Activated CD8-positive, alpha-beta T cell treated with anti-CD3 and anti-CD28 coated beads, Interleukin-2, amount 10 ng/mL, durations not matched to agents 7 days and 5 days (primary cell): ENCODE data around the gene CCDC122. TPM values are rescaled to one million over a fixed set of nuclear protein-coding genes. Genes with fewer than 3 reads are reported as not detected.

Source experiments
- ATAC-seq: fragments of 150-1000 bp; cut with Tn5 transposase; one replicate; pipeline ENCODE4 v1.10.0; 2021; ENCODE audit warnings: moderate library complexity
- CTCF ChIA-PET: fragments of 350-600 bp; sonication (Branson Sonifier 250); formaldehyde crosslinking; loops from one replicate; lab custom pipeline; 2021; ENCODE audit warnings: antibody characterized with exemption; lab: Charles Lee
- POLR2A ChIA-PET: fragments of 350-600 bp; sonication (Branson Sonifier 250); formaldehyde crosslinking; loops from one replicate; lab custom pipeline; 2021; ENCODE audit warnings: antibody characterized with exemption; lab: Charles Lee
- DNase-seq: peaks from one replicate; pipeline ENCODE4 v3.0.0-alpha.2; 2020
- H3K27ac Mint-ChIP-seq: one replicate; pipeline ENCODE4 v1.8.0; 2021; ENCODE audit warnings: mild to moderate bottlenecking, mixed read lengths
- H3K27me3 Mint-ChIP-seq: one replicate; pipeline ENCODE4 v1.8.0; 2021; ENCODE audit warnings: low read depth, mixed read lengths
- H3K36me3 Mint-ChIP-seq: one replicate; pipeline ENCODE4 v1.8.0; 2021; ENCODE audit warnings: low read depth, mixed read lengths
- H3K4me1 Mint-ChIP-seq: one replicate; pipeline ENCODE4 v1.8.0; 2021; ENCODE audit warnings: low read depth, mixed read lengths
- H3K4me3 Mint-ChIP-seq: one replicate; pipeline ENCODE4 v1.8.0; 2021; ENCODE audit warnings: mild to moderate bottlenecking, mixed read lengths
- H3K9me3 Mint-ChIP-seq: one replicate; pipeline ENCODE4 v1.8.0; 2022; ENCODE audit warnings: mixed read lengths; ENCODE audit not compliant: insufficient read depth
- total RNA-seq, 2 experiments: library from RNA; stranded (reverse); gene quantifications; one replicate each; pipeline ENCODE4 v1.2.3, GENCODE V29; 2021

Gene CCDC122
- total RNA-seq: 1 to 10 TPM in 1 of 2 experiments, under 1 TPM in 1; 0.68 to 1.3 TPM

DNA sequence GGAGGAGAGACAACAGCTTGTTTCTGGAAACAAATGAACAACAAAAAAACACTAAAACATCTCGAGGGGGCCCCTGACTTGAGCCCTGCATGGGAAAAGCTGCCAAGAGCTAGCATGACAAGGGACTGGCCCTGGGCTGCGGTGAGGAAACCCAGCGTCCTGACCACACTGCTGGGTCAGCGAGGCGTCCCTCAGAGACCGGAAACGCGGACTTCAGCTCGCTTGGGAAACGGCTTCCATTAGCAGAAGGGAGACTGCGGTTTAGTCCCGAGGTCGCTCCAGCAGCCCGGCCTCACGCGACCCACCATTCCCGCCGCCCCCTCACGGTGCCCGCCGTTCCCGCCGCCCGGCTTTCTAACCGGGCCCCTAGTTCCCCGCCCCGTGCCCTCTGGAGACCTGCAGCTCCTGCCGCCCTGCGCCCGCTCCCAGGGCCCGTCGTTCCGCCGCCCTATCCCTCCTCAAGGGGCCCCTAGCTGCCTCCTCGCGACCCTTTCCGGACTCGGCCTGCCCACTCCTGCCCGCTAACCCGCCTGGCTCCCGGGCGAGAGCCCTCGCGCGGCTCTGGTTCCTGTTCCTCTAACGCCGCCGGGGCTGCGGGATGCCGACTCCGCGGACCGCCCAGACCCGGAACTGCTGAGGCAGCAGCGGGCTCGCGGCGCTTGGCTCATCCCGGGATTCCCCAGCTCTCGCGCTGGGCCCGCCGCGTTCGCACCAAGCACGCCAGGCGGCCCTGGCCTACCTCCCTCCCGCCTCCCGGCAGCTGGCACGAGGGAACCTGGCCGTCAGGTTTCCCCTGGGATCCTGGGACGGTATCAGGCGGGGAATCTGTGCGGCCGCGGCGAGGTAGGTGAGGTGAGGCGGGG, at the start of gene CCDC122:
TSS of gene CCDC122 (minus strand) at position 849 of the 863 bp plus-strand sequence. CDS start 10,364 bp downstream, outside the sequence.
- peaks cover 17% of the 10 kb centered on the region for H3K4me1 Mint-ChIP-seq
- CTCF ChIA-PET: interaction anchor here (1.4 kb wide), 1 partner anchor 12 kb away, joined by 4 read pairs; no protein-coding TSS in a partner anchor
- no peaks in the 10 kb centered on the region for H3K36me3 Mint-ChIP-seq
- H3K9me3 Mint-ChIP-seq: no peaks in the 10 kb centered on the region
- peak within 1 kb of the TSS; percentile 80 for H3K27ac Mint-ChIP-seq
- POLR2A ChIA-PET: interaction anchor here (1.3 kb wide), 1 partner anchor 887 kb away, joined by 5 read pairs; the partner anchor contains the start of gene EPSTI1
- DNase-seq (peak; percentile 73), ATAC-seq (peak; percentile 89)
- peaks cover 18% of the 10 kb centered on the region for H3K27me3 Mint-ChIP-seq
- H3K4me3 Mint-ChIP-seq: peak within 1 kb of the TSS; percentile 80

DNA sequence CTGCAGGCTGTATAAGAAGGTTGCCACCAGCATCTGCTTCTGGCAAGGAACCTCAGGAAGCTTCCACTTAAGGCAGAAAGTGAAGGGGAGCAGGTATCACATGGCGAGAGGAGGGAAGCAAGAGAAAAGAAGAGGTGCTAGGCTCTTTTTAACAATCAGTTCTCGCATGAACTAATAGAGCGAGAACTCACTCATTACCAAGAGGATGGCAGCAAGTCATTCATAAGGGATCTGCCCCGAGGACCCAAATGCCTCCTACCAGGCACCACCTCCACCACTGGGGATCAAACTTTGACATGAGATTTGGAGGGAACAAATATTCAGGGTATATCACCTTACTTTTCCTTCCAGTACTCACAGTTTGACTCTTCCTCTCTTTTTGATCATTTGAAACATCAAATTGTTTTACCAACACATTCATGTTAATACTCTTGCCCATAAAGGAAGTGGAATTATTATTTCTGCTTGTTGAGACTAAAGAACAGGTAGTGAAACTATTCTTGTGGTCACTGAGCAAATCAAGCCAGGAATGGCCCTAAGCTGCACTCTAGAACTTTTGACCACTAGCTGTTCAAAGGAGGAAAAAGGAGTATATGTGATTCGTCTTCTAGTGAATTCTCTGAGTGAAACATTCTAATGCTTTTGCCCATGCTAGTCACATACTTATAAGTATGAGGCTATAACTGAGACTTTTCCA, 45.2 kb upstream of the CCDC122 start:
- ATAC-seq (no peak), DNase-seq (no peak)
- ChIA-PET CTCF (interaction anchor here (2.4 kb wide), 1 partner anchor 16 kb away, joined by 7 read pairs; no protein-coding TSS in a partner anchor), POLR2A (interaction anchor here (0.6 kb wide), 1 partner anchor 627 kb away, joined by 4 read pairs; no protein-coding TSS in a partner anchor)
- H3K27me3 Mint-ChIP-seq: peaks cover 10% of the 10 kb centered on the region
- H3K9me3 Mint-ChIP-seq: no peaks in the 10 kb centered on the region
- no peak overlapping the region for H3K27ac Mint-ChIP-seq
- H3K4me3 Mint-ChIP-seq: no peak overlapping the region
- H3K4me1 Mint-ChIP-seq: no peaks in the 10 kb centered on the region
- no peaks in the 10 kb centered on the region for H3K36me3 Mint-ChIP-seq

DNA sequence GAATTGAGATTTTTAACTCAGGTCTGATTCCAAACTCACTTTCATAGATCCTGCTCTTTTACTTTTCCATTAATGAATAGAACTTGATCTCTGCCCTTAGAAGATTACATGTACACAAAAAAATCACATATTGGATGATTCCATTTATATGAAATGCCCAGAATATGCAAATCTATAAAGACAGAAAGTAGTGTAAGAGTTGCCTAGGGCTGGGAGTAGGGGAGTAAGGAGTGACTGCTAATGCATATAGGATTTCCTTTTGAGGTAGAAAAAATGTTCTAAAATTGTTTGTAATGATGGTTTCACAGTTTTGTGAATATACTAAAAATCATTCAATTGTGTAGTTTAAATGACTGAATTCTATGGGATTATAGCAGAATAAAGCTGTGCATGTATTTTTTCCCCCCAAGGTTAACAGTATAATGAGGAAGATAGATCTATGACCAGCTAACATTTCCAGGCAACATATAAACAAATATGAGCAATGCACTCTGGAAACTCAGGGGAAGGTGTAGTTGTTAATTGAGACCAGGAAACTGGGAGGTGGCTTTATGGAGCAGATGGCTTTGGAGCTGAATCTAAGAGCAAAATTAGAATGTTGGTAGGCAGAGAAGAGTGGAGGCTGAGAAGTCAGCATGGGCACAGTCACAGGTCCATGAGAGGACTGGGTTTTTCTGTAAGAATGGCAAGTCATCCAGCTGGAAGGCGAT, 41.6 kb upstream of the CCDC122 start:
- CTCF ChIA-PET: interaction anchor here (1.3 to 1.9 kb wide), 2 partner anchors 13 to 15 kb away, joined by 5 to 6 read pairs; no protein-coding TSS in a partner anchor
- ATAC-seq (no peak), DNase-seq (no peak)
- POLR2A ChIA-PET: no interaction called here
- H3K36me3 Mint-ChIP-seq: no peaks in the 10 kb centered on the region
- H3K9me3 Mint-ChIP-seq: no peaks in the 10 kb centered on the region
- H3K4me3 Mint-ChIP-seq: no peak overlapping the region
- no peaks in the 10 kb centered on the region for H3K4me1 Mint-ChIP-seq
- H3K27ac Mint-ChIP-seq: no peak overlapping the region
- peaks cover 21% of the 10 kb centered on the region for H3K27me3 Mint-ChIP-seq

DNA sequence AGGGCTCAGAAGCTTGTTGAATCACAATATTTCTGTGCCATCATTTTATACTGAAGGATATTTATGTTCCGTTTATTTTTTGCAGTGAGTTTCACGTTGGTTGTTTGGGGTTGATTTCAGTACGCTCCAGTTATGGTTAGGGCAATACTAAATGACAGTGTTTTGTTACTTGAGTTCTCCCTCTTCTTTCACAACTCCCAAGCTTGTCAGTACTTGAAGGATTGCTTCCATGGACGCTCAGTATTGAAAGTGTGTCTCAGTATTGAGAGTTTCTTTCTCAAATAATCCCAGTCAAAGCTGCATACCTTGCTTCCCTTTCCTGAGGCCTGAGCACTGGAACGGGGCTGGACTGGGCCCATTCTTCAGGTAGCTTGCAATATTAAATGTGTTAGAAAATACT, 39.1 kb upstream of the CCDC122 start:
- Mint-ChIP-seq H3K27me3 (peaks cover 21% of the 10 kb centered on the region), H3K4me3 (no peak overlapping the region), H3K27ac (no peak overlapping the region), H3K4me1 (no peaks in the 10 kb centered on the region), H3K9me3 (no peaks in the 10 kb centered on the region), H3K36me3 (no peaks in the 10 kb centered on the region)
- ChIA-PET POLR2A (no interaction called here), CTCF (interaction anchor here (1.3 to 1.4 kb wide), 2 partner anchors 10 to 564 kb away, joined by 3 to 5 read pairs; no protein-coding TSS in a partner anchor)
- DNase-seq (no peak), ATAC-seq (no peak)

DNA sequence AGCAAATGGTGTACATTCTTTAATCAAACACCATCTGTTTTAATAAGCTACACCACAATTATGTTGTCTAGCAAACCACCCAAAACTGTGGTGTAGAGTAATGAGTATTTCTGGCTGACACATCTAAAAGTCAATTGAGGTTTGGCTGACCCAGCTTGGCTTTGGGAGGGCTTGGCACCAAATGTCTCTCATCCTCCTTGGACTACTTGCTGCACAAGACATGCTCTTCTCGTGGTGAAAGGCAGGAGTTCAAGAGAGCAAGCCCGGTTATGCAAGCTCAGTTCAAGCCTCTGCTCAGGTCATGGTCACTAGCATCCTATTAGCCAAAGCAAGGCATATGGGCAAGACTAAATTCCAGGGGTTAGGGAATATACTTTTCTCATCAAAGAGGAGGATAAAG, 37.3 kb upstream of the CCDC122 start:
- ChIA-PET CTCF (no interaction called here), POLR2A (no interaction called here)
- H3K9me3 Mint-ChIP-seq: no peaks in the 10 kb centered on the region
- ATAC-seq: no peak
- H3K27ac Mint-ChIP-seq: no peak overlapping the region
- DNase-seq: no peak
- no peaks in the 10 kb centered on the region for H3K4me1 Mint-ChIP-seq
- H3K4me3 Mint-ChIP-seq: no peak overlapping the region
- H3K36me3 Mint-ChIP-seq: no peaks in the 10 kb centered on the region
- peaks cover 31% of the 10 kb centered on the region for H3K27me3 Mint-ChIP-seq

DNA sequence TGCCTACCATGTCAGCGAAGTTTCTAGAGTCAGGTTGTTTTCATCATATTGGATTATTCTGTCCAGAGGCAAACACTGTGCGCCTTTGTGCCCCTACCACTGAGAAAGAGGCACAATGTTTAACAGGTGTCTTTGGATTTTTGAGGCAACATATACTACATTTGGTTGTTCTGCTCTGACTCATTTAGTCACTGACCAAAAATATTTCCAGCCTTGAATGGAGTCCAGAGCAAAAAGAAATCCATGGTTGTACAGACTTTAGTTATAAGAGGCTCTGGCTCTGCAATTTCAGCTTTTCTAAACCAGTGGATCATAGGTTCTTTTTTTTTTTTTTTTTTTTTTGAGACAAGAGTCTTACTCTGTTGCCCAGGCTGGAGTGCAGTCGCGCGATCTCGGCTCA, 35.9 kb upstream of the CCDC122 start:
- Mint-ChIP-seq H3K9me3 (no peaks in the 10 kb centered on the region), H3K4me3 (no peak overlapping the region), H3K4me1 (no peaks in the 10 kb centered on the region), H3K27me3 (peaks cover 23% of the 10 kb centered on the region), H3K36me3 (no peaks in the 10 kb centered on the region), H3K27ac (no peak overlapping the region)
- DNase-seq (no peak), ATAC-seq (no peak)
- ChIA-PET POLR2A (no interaction called here), CTCF (no interaction called here)

DNA sequence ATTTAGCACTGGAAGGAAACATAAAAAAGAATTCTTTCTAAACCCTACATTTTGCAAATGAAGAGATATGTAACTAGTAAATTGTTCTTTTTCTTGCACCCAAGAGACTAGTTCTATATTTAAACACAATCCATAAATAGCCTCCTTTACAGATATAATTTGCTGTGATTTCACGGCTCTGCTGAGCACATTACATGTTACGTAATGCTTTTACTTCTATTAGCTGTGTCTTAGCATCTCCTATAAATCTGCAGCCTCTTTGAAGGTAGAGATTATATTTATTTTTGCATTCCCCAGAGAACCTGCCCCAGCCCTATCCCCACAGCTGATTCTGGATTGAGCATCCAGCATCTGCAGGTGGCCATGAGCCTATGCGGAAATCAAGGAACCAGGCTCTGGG, 32.3 kb upstream of the CCDC122 start:
- DNase-seq: no peak
- no peaks in the 10 kb centered on the region for H3K36me3 Mint-ChIP-seq
- no peaks in the 10 kb centered on the region for H3K4me1 Mint-ChIP-seq
- no peak for ATAC-seq
- peaks cover 24% of the 10 kb centered on the region for H3K27me3 Mint-ChIP-seq
- H3K27ac Mint-ChIP-seq: no peak overlapping the region
- CTCF ChIA-PET: interaction anchor here (5.0 kb wide), 1 partner anchor 525 kb away, joined by 62 read pairs; no protein-coding TSS in a partner anchor
- POLR2A ChIA-PET: no interaction called here
- H3K9me3 Mint-ChIP-seq: no peaks in the 10 kb centered on the region
- H3K4me3 Mint-ChIP-seq: no peak overlapping the region

DNA sequence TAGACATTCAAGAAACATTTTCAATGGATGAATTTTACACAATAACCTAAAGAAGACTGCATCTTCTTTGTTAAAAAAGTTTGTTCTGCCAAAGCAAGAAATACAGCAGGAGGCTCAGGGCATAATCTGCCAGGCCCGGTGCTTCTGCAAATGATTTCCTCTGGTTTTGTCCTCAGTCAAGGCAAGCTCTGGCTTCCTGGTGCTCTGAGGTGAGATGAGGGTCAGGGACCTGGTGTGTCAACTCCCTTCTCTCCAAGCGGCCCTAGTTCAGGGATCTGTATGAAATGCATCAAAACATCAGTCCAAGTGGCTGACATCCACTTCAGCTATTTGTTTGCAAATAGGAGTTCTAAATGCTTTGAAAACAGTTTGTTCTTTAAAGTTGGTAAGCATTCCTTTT, 31.7 kb upstream of the CCDC122 start:
- H3K27ac Mint-ChIP-seq: no peak overlapping the region
- CTCF ChIA-PET: interaction anchor here (5.0 kb wide), 1 partner anchor 526 kb away, joined by 62 read pairs; no protein-coding TSS in a partner anchor
- POLR2A ChIA-PET: interaction anchor here (0.6 kb wide), 1 partner anchor 959 kb away, joined by 3 read pairs; no protein-coding TSS in a partner anchor
- peaks cover 25% of the 10 kb centered on the region for H3K27me3 Mint-ChIP-seq
- no peaks in the 10 kb centered on the region for H3K4me1 Mint-ChIP-seq
- H3K9me3 Mint-ChIP-seq: no peaks in the 10 kb centered on the region
- H3K36me3 Mint-ChIP-seq: no peaks in the 10 kb centered on the region
- ATAC-seq (no peak), DNase-seq (no peak)
- no peak overlapping the region for H3K4me3 Mint-ChIP-seq

DNA sequence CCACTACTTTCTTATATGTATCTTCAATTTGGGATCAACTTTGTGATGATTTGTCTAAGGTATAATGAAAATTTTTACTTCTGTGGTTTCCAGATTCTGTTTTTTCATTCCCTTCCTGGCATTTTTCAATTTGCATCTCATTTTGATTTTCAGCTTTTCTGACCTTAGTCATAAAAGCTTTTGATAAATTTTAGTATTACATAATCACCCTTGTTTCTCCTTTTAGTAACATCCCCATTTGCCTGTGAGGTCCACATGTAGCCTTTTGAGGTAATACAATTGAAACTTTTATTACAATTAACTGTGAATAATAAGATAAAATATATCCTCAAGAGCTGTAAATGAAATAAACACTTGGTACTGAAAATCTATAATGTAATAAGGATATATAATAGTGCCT, 31.3 kb upstream of the CCDC122 start:
- ATAC-seq (no peak), DNase-seq (no peak)
- CTCF ChIA-PET: interaction anchor here (5.0 kb wide), 1 partner anchor 526 kb away, joined by 62 read pairs; no protein-coding TSS in a partner anchor
- Mint-ChIP-seq H3K4me3 (no peak overlapping the region), H3K27ac (no peak overlapping the region), H3K9me3 (no peaks in the 10 kb centered on the region), H3K27me3 (peaks cover 25% of the 10 kb centered on the region), H3K4me1 (no peaks in the 10 kb centered on the region), H3K36me3 (no peaks in the 10 kb centered on the region)
- POLR2A ChIA-PET: interaction anchor here (0.6 kb wide), 1 partner anchor 959 kb away, joined by 3 read pairs; no protein-coding TSS in a partner anchor

DNA sequence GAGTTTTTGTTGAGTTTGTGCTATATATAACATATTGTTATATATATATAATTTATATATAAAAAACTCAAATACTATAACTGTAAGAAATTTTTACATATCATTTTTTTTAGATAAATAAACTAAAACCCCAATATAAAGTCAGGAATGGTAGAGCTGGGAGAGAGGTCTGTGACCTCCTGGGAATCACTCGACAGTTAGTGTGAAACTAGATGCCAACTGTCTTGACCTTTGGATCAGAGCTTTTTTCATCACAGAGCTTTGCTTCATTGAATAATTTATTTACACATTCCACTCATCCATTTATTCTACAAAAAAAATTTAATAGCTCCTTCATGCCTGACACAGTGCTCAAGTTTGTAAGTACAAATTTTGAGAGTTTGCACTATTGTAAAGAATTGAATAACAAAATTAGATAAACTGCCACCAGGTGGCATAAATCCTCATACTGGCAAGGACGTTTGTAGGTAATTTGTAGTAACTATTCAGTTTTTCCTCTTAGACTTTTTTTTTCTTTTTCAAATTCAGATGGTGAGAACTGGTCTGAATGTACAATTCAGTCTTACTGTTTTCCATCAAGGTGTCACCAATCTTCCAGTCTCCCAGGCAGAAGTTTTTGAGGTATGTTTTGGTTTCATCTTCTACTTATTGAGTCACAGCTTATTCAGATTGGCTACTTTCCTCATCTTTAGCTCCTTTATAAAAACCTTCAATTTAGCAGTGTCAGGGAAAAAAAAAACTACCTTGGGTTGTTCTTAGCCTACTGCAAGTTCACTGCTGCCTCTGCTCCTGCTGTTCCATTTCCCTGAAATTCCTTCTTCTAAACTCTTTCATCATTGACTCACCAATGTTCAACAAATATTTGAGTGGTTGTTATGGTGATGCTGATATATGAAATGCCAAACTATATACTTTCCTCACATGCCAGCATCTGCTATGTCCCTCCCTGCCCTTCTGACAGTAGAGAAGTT, 28.9 kb upstream of the CCDC122 start:
- no peaks in the 10 kb centered on the region for H3K36me3 Mint-ChIP-seq
- ChIA-PET POLR2A (interaction anchor here (0.7 kb wide), 2 partner anchors 83 to 600 kb away, joined by 3 read pairs; no protein-coding TSS in a partner anchor), CTCF (interaction anchor here (0.7 to 5.0 kb wide), 33 partner anchors 9 to 1117 kb away, joined by 3 to 62 read pairs (median 3); no protein-coding TSS in a partner anchor)
- ATAC-seq (no peak), DNase-seq (no peak)
- H3K27me3 Mint-ChIP-seq: peaks cover 30% of the 10 kb centered on the region
- H3K4me3 Mint-ChIP-seq: no peak overlapping the region
- no peaks in the 10 kb centered on the region for H3K4me1 Mint-ChIP-seq
- no peaks in the 10 kb centered on the region for H3K9me3 Mint-ChIP-seq
- H3K27ac Mint-ChIP-seq: no peak overlapping the region
